Left lung (tissue), 10 donors: ENCODE measurements around the gene LRRN2. TPM values are rescaled to one million over a fixed set of nuclear protein-coding genes. Genes with fewer than 3 reads are reported as not detected.

Experiments used
- ATAC-seq: fragments of 200-7000 bp; cut with Tn5 transposase; one replicate; pipeline ENCODE4 v1.9.1; 2020; ENCODE audit warnings: moderate library complexity
- DNase-seq, 4 donors: peaks; one replicate each; pipeline ENCODE4 v3.0.0-alpha.2; 2013 to 2020
- H3K27ac ChIP-seq, 2 donors: fragments of 200-600 bp; sonication (generic) in 1 of 2; one replicate each; pipeline versions ENCODE4 v1.5.0 to v1.8.0; 2020 to 2021
- H3K27me3 ChIP-seq, 2 donors: fragments of 200-600 bp; sonication (generic) in 1 of 2; one replicate each; pipeline versions ENCODE4 v1.5.0 to v1.8.0; 2020 to 2021
- H3K36me3 ChIP-seq, 2 donors: fragments of 200-600 bp; sonication (generic) in 1 of 2; one replicate each; pipeline versions ENCODE4 v1.5.0 to v1.8.0; 2020 to 2021
- H3K4me1 ChIP-seq, 2 donors: fragments of 200-600 bp; one replicate each; pipeline ENCODE4 v1.8.0; 2021
- H3K4me3 ChIP-seq, 2 donors: fragments of 200-600 bp; sonication (generic) in 1 of 2; one replicate each; pipeline versions ENCODE4 v1.5.0 to v1.8.0; 2020 to 2021; ENCODE audit warnings: mild to moderate bottlenecking in 1 of 2
- H3K9me3 ChIP-seq, 2 donors: fragments of 200-600 bp; sonication (generic) in 1 of 2; one replicate each; pipeline versions ENCODE4 v1.5.0 to v1.8.0; 2020 to 2021
- intact Hi-C, 2 donors: fragments of 100-400 bp; cut with DNase I; formaldehyde crosslinking; loops; one replicate each; pipeline versions ENCODE4 v1.11.2 to v1.14.2; 2022
- polyA plus RNA-seq, 6 donors: library from polyadenylated mRNA; unstranded; fragments of 120-200 nt; gene quantifications; one replicate each; pipeline ENCODE4 v1.2.1, GENCODE V29; 2013; ENCODE audit not compliant: insufficient read length in 6 of 6
- total RNA-seq, 2 donors: library from RNA; stranded (reverse); fragmentation: NEBNext Ultra II Directional; extraction: Animal tissue kit (Norgen Biotek cat#: 25700); gene quantifications; one replicate each; pipeline ENCODE4 v1.2.1, GENCODE V29; 2021
- TF ChIP-seq, protein P1 (sequence below), 2 donors: fragments of 200-600 bp; sonication (generic) in 1 of 2; IDR thresholded peaks; one replicate each; pipeline versions ENCODE4 v1.5.0 to v1.8.0; 2021; ENCODE audit warnings: antibody characterized with exemption in 2 of 2
- donor health status: DM: no; HTN: yes; CAD: no.
- donor health status: DM: no; HTN: no; CAD: no.

The LRRN2 gene
- total and polyA plus RNA-seq, 8 donors: 1.6 to 7.1 (median 2.0) TPM

DNA sequence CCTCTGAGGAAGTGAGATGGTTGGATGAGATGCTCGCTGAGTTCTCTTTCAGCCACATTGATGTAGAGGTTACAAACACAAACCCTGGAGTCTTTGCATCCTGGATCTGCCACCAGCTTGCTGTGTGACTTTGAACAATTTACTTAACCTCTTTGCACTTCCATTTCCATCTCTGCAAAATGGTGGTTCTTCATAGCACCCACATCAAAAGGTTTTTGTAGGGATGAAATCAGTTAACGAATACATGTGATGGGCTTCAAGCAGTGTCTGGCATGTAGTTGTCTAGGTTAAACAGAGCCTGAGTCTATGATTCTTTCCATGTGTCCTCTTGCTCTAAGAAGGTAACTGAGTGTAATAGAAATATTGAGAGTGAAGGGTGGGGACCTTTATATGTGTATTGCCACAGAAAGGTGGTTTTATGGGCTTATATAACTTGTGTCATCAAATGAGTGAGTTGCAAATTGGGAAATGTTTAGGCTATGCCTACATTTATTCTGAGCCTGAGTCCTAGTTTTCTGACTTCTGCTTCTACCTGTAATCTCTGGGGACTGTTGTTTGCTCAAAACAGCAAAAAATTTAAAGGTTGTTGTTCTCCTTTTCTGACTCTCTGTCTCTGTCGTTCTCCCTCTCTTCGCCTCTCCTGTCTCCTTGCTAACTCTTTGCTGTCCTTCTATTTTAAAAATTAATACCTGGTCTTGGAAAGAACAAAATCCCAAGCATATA, 27.3 kb upstream of the LRRN2 start:
- ATAC-seq: no peak
- H3K27me3 ChIP-seq: peaks cover 12 to 35% of the 10 kb centered on the region in 2 donors
- H3K9me3 ChIP-seq: no peaks in the 10 kb centered on the region
- no peak for DNase-seq
- intact Hi-C loops: no loop called here
- no peaks in the 10 kb centered on the region for H3K4me1 ChIP-seq
- no peak overlapping the region for H3K4me3 ChIP-seq
- TF ChIP-seq, protein P1, sequence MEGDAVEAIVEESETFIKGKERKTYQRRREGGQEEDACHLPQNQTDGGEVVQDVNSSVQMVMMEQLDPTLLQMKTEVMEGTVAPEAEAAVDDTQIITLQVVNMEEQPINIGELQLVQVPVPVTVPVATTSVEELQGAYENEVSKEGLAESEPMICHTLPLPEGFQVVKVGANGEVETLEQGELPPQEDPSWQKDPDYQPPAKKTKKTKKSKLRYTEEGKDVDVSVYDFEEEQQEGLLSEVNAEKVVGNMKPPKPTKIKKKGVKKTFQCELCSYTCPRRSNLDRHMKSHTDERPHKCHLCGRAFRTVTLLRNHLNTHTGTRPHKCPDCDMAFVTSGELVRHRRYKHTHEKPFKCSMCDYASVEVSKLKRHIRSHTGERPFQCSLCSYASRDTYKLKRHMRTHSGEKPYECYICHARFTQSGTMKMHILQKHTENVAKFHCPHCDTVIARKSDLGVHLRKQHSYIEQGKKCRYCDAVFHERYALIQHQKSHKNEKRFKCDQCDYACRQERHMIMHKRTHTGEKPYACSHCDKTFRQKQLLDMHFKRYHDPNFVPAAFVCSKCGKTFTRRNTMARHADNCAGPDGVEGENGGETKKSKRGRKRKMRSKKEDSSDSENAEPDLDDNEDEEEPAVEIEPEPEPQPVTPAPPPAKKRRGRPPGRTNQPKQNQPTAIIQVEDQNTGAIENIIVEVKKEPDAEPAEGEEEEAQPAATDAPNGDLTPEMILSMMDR (IDR thresholded peaks at IDR 0.05): no peak
- no peak overlapping the region for H3K27ac ChIP-seq
- no peaks in the 10 kb centered on the region for H3K36me3 ChIP-seq

DNA sequence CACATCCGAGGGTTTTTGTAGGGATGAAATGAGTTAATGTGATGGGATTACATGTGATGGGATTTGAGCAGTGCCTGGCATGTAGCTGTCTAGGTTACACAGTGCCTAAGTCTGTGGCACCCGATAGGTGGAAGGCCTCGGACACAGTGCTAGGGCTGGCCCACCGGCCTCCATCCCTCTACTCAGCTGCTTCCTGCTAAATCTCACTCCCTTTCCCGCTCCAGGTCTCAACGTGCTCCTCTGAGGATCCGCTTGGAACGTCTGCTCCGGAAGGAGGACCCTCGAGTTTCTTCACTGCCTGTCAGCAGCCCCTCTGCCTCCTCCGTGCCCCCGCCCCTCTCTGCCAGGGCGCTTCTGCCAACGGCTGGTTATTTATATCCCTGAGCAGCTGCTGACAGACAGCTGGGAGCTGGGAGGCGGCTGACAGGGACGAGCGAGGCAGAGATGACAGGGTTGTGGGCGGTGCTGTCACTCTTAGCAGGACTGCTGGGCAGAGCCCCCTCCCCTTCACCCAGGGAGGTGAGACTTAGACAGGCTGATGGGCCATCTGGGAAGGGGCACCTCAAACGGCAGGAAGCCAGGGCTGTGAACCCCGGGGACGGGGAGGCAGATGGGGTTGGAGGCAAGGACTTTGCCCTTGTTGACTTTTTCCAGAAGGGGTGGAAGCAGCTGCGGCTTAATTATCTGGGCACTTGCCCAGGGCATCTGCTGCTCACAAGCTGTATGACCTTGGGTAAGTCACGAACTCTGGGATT, 26.6 kb upstream of the LRRN2 start:
- Histone ChIP-seq H3K4me1 (no peaks in the 10 kb centered on the region), H3K27ac (no peak overlapping the region), H3K4me3 (no peak overlapping the region), H3K27me3 (peaks cover 12 to 42% of the 10 kb centered on the region in 2 donors), H3K36me3 (no peaks in the 10 kb centered on the region), H3K9me3 (no peaks in the 10 kb centered on the region)
- TF ChIP-seq, protein P1 (IDR thresholded peaks at IDR 0.05): no peak
- no peak for DNase-seq
- ATAC-seq: no peak
- intact Hi-C loops: no loop called here

DNA sequence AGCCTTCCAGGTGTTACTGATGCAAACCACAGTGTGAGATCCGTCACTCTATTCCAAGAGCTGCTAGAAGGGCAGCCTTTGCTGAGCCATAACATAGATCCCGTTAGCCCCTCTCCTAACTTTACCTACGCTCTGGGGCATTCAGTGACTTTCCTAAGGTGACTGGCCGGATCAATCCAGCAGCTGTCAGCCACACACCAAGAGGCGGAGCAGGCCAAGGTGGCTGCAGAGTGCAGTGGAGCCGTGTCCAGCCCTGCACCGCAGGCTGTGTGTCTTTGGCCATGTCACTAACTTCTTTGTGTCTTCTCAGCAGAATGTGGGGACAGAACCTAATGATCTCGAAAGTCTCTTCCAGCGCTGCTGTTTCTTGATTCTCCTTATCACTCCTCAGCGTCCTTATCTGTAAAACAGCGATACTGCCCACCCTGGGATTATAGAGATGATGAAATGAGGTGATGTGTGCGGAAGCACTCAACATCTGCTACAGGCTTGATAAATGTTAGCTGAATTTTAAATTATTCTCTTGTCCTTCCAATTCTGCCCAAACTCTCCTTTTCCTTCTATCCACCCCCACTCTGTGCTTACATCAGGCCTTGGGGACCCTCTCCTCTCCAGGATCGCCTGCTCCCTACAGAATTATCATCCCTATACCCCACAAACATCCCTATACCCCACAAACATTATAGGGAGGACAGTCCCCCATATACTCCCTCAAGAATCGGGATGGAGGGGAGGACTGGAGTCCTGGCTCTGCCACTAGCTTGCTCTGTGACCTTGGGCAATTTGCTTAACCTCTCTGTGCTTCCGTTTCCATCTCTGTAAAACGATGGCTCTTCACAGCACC, 25.8 kb upstream of the LRRN2 start:
- no peak for DNase-seq
- no peaks in the 10 kb centered on the region for H3K36me3 ChIP-seq
- H3K27ac ChIP-seq: no peak overlapping the region
- TF ChIP-seq, protein P1 (IDR thresholded peaks at IDR 0.05): no peak
- no peaks in the 10 kb centered on the region for H3K9me3 ChIP-seq
- no peak overlapping the region for H3K4me3 ChIP-seq
- peaks cover 12 to 48% of the 10 kb centered on the region in 2 donors for H3K27me3 ChIP-seq
- ATAC-seq: no peak
- no peaks in the 10 kb centered on the region for H3K4me1 ChIP-seq
- intact Hi-C loops: no loop called here

DNA sequence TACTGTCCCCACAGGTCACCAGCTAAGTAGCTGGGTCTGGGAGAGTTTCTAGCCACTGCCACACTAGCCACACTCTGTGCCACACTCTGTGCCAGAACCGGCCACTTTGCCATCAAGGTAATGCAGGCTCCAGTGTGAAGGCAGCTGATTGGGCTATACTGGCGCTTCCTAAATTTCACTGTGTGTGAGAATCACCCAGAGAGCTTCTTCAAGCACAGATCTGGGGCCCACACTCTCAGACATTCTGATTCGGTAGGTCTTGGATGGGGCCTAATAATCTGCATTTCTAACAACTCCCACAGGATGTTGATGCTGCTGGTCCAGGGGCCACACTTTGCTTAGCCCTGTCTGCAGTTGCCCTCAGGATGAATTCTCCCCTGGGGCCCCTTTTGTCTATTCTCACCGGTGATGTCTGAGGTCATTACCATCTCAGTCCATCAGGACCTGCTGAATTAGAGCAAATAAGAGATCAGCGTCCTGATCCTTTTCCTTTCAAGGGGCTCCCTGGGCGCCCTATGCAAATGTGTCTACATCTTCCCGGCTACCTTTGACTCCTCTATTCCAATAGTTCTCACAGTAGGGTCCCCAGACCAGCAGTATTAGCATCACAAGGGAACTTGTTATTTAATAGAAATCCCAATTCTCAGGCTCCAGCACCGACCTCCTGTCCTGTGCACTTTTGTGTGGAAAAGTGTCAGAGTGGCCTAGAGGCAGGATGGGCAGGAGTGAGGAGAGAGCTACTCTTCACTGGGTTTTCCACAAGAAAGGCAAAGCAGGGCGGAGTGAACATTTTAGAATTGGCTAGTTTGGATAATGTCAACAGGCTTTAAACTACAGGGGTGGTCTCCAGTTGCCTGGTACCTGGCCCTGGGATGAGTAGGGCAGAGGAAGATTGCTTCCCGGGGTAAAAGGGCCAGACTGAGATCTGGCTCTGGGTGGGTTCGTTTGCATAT, 24.7 kb upstream of the LRRN2 start:
- Histone ChIP-seq H3K9me3 (no peaks in the 10 kb centered on the region), H3K27me3 (peaks cover 12 to 48% of the 10 kb centered on the region in 2 donors), H3K4me3 (no peak overlapping the region), H3K36me3 (no peaks in the 10 kb centered on the region), H3K27ac (no peak overlapping the region), H3K4me1 (no peaks in the 10 kb centered on the region)
- DNase-seq: no peak
- TF ChIP-seq, protein P1 (IDR thresholded peaks at IDR 0.05): no peak
- intact Hi-C loops: no loop called here
- no peak for ATAC-seq
